ENCODE results near the gene SEPTIN10.
"Not testable (repeated sequence)": the region's sequence is repeated elsewhere in the genome, so short reads cannot be mapped to it uniquely, and the experiment has no call there.

Gene SEPTIN10

DNA sequence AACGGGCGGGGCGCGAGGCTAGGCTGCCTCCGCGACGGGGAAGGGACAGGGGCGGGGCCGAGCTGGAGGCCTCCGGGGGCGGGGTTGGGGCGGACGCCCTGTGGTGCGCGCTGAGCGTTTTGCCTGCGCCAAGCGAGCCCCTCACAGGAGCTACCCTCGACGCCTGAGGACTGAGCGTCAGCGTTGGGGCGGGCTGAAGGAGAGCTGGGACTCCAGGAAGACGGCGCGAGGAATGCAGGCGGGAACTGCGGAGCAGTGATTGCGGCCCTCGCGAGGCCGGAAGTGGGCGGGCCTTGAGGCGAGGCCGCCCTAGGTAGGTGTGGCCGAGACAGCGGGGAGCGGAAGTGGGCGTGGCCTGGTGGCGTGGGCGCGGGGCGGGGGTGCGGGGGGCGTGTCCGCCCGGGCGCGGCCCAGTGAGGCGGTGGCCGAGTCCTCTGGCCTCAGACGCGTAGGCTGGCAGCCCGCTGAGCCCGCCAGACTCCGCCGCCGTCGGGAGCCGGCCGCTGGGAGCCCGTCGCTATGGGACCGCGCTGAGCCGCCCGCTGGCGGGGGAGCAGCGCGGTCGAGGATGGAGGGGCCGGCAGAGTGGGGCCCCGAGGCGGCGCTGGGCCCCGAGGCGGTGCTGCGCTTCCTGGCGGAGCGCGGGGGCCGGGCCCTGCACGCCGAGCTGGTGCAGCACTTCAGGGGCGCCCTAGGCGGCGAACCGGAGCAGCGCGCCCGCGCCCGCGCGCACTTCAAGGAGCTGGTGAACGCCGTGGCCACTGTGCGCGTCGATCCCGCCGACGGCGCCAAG lies at the start of gene SEPTIN10, which contains the start of gene SOWAHC:
Gene SEPTIN10 (minus strand): TSS at position 45 of the 793 bp plus-strand sequence. CDS start 139 bp downstream, outside the sequence.
Gene SOWAHC (plus strand): TSS at position 443 of the 793 bp plus-strand sequence. CDS start 126 bp downstream, at position 569.
- DNase-seq = peak; percentile 99

DNA sequence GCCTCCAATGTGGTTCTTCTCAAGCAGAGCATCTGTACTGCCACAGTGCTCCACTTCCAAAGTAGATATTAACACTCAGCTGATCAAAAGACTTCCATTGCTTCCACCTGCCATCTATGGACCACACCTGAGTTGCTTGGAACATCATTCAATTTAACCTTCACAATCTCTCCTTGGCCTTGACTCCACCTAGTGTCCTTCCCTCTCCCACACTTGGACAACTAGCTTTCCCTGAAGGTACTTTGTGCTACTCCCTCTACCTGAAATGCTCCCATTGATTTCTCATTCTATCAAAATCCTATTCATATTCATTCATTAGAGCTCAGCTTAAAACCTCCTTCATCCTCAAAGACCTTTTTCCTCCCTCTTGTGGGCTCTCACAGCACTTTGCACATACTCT lies 49.1 kb upstream of the SEPTIN10 start:
- DNase-seq = no peak

DNA sequence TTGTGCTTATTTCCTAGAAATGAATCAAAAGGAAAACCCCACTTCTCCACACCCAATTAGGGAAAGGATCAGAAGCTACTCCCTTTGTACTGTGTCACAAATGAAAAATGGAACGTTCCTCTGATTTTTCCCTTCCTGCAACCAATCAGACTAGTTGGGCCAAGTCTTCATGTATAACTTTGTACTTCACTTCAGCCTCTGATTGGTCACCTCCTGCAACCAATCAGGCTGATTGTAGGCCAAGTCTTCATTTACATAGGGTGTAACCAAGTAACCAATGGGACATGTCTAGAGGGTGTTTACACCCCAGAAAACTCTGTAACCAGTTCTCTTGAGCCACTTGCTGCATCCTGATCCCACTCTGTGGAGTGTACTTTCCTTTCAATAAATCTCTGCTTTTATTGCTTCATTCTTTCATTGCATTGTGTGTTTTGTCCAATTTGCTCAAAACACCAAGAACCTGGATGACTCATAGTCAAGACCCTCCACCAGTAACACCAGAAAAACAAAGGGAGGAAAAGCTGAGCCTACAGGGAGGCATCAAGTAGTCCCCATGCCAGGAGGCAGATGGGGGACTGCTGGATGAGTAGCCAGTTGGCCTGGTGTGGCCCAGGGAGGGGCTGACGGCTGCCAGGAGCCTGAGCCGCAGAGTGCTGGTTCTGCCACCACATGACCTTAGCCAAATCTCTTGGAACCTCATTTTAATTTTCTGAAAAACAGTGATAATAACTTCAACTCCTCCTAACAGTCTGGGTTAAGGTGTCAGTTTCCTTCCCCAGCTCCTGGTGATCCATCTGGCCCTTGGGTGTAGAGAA lies 46.5 kb upstream of the SEPTIN10 start:
- peak; percentile 93 for DNase-seq

DNA sequence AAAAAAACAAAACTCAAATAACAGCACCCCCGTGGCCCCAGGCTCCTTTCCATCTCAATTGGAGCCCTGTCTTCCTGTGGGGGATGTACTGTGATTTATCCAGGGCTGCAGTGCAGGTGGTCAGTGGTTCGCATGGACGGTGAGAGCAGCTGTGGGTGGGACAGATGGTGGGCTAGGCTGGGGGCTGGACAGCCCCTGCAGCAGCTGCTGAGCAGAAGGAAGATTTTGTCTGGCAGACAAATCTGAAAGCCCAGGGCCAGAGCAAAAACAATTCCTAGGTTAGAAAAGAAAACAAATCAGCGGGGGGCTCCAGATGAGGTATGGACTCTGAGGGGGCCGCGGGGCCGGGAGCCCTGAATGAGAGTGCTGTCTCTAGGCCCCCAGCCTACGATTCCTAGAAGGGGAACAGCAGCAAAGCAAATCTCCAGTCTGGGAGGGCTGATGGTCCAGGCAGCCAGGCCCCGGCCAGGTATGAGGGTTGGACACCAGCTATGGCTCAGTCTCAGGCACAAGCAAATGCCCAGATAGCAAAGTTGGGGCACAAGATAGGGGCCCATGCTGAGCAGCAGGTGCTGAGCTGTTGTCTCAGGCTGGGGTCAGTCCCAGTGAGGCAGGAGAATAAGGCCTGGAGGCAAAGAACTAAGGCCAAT lies 45.8 kb upstream of the SEPTIN10 start:
- peak; percentile 74 for DNase-seq

DNA sequence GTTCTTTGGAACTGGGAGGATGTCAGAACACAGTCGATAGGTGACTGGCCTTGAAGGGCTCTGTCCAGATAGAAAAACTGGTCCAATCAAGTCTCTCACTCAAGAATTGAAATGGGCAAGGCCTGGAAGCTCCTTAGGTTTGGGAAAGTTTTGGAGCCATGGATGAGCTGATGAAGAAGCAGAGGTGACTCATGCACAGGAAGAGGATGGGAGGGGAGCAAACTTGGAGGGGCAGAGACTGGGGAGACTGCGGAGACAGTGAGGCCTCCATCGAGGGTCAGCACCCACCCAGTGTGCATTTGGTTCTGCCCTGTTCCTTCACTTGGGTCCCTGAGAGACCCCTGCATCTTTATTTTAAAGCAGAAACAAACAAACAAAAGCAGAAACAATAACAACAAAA lies 41.5 kb upstream of the SEPTIN10 start:
- DNase-seq = no peak

DNA sequence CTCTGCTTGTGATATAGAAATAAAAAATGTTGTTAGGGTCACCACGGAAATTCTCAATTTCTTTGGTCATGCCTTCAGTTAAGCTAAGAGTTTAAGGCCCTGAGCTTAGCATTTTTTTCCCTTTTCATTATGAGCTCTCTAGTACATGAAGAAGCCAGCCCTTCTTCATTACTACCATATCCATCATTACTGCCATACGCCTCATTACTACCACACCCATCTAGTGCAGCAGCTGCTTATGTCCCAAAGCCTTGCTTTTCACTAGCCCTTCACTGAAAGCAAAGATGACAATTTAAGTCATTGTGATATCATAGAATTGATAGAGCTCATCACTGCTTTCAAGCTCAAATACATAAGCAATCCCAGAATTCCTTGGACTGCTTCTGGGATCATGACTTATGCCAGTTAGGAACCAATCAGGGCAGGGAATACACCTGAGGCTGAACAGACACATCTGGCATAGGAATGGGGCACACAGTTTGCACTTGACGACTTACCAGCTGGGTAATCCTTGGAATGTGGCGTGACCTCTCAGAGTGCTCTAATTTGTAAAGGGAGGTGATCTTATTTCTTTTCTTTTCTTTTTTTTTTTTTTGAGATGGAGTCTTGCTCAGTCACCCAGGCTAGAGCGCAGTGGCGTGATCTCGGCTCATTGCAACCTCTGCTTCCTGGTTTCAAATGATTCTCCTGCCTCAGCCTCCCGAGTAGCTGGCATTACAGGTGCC lies 40.7 kb upstream of the SEPTIN10 start:
- DNase-seq = no peak

DNA sequence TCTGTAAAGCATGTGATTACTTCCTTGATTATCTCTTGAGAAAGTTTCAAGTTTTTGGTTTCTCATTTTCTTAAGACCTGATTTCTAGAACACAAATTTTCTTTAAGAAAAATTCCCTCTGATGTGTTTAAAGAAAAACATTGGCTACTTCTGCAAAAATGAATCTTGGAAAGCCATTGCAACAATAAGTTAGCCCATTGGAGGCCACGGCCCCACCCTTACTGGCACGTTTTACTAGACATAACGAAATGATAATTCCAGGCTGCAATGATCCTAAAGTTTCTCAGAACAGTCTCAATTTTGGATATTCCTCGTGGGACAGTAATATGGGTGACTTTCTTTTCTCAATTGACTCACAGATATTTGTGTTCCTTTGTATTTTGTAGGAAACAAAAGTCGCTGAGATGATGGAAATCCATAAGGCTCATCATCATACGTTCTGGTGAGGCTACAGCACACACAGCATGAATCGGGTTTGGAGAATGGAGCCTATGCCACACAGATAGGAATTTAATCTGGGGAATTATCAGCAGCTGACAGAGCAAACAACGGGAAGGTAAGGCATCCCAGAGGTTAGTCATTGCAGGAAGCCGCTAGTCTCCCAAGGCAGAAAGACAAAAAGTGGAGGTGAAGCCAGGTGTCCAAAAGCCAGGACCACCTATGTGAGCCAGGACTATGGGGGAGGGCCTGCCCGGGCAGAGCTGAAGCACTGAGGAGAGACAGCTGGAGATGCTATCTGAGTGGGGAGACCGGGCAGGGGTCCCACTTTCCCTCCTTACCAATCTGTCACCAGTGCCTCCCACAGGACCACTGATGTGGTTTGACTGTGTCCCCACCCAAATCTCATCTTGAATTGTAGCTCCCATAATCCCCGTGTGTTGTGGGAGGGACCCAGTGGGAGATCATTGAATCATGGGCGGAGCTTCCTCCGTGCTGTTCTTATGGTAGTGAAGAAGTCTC lies 36.2 kb upstream of the SEPTIN10 start:
- no peak for DNase-seq

DNA sequence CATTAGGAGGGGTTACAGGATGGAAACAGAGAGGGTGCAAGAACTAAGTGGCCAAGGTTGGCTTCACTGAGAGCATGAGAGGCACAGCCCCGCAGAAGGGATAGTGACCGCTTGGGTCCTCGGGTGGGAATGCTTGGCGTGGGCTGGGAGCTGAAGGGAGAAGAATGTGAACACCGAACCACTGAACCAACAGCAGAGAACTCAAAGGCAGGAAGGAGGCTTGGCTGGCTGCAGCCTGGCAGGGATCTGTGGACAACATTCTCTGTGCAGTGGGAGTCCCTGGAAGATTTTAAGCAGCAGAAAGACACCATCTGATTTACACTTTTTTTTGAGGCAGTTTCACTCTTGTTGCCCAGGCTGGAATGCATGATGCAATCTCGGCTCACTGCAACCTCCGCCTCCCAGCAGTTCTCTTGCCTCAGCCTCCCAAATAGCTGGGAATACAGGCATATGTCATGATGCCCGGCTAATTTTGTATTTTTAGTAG lies 34.3 kb upstream of the SEPTIN10 start:
- no peak for DNase-seq

DNA sequence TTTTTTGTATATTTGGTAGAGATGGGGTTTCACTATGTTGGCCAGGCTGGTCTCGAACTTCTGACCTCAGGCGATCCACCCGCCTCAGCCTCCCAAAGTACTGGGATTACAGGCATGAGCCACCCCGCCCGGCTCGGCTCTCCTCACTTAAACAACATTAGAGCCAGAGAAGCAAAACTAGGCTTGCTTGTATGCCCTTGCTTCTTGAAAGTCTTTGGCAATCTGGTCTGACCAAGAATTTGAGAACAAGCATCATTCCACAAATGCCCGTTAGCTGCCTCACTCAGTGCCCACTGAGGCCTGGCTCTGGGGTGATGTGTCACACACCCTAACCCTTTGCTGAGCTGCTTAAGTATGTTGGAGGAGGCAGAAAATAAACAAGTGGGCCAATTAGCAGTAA lies 33.9 kb upstream of the SEPTIN10 start:
- DNase-seq = no peak

DNA sequence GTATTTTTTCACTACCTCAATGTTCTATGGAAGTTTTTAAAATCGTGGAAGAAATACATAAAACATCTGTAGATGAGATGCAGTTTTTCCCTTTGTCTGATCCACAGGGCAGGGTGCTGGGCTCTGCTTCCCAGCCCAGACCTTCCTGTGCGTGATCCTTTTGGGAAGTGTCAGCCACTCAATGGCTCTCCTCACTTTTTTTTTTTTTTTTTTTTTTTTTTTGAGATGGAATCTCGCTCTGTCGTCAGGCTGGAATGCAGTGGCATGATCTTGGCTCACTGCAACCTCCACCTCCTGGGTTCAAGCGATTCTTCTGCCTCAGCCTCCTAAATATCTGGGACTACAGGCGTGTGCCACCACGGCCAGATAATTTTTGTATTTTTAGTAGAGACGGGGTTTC lies 33.2 kb upstream of the SEPTIN10 start:
- DNase-seq = no peak

DNA sequence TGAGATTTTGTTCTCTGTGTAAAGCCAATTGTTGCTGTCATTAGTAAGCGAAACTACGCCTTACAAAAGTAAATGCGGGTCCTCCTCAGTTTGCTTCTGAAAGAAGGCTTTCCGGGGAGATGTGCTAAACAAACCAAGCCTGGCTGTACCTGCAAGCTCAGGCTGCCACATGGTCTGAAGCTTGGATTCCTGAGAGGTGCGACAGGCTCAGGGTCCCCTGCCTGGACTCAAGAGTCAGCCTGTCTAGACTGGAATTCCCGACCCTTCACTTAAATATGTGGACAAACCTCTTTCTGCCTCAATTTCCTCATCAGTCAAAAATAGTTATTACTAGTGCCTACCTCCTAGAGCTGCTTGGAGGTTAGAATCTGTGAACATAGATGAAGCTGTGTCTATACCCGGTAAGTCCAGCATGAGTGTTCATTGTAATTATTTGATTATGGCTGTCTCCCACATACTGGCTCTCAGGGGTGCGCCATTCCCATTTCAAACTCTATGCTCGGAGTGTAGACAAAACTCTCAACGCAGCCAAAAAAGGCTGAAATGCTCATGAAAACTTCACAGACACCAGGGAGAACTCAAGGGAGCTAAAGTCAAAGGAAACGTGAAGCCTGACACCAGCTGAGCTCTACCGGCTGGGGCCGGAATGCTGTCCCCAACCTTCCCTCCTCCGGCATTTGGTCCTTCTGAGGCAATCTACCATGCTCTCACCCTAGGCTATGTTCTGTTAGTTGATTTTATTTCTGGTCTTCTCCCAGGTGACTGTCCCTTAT lies 31.8 kb upstream of the SEPTIN10 start:
- no peak for DNase-seq

DNA sequence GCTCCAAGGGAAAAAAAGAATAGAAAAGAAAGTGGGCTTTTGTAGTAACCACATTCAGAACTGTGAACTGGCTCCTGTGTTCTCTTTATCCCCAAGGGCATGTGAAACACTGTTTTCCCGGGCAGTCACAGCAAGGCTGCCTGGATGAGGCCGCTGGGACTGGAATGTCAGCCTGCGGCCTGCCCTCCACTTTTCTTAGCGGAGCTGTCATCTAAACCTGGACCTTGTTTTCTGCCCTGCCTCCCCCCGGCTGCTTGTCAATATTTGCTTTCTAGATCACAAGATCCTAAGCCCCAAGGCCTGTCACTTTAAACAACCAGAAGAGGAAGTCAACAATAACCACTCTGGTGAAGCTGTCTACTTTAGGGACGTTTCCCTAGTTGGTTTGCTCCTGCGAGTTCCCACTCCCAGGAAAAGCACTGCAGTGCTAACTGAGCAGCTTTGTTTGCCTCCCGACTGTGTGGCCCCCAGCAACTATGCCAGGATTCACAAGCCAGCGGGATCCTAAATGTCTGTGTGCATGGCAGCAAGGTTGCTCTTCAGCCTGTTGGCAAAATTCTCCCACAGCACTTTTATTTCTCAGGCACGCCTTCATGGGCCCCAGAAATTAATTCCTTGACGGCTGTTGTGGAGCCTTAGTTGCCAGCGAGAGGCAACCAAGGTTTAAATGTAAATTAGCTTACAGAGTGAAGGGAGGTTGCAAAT lies 31.0 kb upstream of the SEPTIN10 start:
- no peak for DNase-seq

DNA sequence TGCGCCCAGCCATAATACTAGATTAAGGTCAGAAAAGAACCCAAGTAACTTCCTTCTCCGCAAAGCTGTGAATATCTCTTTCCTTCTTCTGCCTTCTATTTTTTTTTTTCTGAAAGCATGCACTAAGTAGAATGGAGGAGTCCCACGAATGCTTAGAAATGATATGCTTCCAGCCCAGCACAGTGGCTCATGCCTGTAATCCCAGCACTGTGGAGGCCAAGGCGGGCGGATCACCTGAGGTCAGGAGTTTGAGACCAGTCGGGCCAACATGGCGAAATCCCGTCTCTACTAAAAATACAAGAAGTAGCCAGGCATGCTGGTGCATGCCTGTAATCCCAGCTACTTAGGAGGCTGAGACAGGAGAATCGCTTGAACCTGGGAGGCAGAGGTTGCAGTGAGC lies 26.2 kb upstream of the SEPTIN10 start:
- DNase-seq = not testable (repeated sequence)

DNA sequence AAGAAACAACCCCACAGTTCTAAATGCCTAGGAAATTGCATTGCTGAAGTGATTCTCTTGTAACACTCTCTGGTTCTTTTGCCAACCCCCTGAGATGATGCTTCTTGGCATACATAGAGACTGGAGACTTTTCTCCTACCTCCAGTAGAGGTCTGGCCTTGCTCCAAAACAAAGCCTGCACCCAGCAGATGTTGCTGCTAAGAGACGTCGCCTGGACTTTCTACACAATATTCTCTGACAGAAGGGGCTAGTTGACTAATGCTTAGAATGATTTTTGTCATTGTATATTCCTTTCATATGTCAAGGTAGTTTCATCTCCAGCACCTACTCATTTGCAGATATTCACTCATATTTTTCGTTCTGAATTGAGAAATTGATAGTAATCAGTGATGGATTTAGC lies 25.0 kb upstream of the SEPTIN10 start:
- DNase-seq = peak; percentile 77

DNA sequence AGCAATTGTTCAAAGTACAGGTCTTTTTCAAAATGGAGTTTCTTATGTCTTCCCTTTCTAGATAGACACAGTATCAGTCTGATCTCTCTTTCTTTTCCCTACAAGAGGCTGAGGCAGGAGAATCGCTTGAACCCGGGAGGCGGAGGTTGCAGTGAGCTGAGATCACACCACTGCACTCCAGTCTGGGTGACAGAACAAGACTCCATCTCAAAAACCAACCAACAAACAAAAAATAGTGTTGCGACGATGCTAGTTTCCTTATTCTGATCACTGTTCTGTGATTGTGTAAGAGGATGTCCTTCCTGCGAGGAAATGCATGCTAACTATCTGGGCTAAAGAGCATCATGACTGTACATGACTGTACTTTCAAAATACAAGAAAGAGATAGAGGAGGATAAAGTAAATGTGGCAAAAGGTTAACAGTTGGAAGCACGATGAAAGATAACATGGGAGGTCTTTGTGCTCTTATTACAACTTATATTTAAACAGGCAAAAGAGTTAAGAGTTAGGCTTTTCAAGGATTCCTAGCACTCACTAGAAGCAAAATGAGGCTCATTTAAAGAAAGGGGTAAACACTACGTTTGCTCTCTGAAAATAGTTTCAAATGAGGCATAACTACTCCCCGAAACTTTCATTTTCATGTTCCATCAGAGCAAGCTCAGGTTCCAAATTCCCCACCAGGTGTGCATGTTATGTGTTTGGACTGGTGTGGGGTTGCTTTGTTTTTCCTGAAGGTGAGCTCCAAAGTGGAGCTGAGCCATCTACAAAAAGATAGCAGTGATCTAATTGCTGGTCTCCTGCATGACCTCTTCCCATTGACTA lies 24.2 kb upstream of the SEPTIN10 start:
- DNase-seq = no peak

DNA sequence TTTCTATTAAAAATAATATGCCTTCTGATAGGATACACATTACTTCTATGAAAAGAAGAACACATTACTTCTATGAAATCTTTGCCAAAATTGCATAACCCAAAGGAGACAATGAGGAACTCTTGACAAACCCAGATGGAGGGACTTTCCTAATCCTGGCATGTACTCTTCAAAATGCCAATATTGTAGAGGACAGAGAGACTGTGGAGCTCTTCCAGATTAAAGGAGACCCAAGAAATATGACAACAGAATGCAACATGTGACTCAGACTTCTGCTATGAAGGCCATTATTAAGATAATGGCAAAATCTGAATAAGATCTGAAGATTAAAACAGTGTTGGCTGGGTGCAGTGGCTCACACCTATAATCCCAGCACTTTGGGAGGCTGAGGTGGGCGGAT lies 22.6 kb upstream of the SEPTIN10 start:
- DNase-seq = no peak

DNA sequence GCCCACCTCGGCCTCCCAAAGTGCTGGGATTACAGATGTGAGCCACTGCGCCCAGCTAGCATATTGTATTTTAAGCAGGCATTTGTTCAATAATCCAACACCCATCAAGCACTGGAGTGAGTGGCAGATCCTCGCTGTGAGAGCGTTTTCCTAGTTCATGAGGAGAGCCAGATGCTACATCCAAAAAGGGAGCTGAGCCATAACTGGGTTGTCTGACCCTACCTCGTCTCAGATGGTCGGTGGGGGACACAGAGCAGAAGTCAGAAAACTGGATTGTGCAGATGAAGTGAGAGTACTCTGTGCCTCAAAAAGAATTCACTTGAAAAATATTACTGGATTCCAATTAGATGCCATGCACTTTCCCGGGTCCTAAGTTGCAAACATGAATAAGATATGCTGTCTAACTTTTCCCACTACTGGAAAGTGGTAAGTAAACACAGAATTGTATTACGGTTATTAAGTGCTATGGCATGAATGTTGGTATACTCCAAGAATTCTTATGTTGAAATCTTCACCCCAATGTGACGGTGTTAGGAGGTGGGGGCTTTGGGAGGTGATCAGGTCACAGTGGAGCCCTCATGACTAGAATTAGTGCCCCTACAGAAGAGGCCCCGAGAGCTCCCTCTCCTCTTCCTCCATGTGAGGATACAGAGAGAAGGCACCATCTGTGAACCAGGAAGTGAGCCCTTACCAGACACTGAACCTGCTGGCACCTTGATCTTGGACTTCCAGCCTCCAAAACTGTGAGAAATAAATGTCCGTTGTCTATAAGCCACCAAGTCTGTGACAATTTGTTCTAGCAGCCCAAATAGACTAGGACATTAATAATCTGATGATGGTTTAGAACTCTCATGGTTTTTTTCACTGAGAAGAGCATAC lies 21.9 kb upstream of the SEPTIN10 start:
- no peak for DNase-seq

Measured in DMS 273 treated with DMSO at 0.1 percent for 48 hours (cell line).